Tibial nerve (tissue), 4 donors: ENCODE data around the gene CAMSAP1.

ENCODE experiments used
- CTCF ChIP-seq, 5 experiments: fragments of 200-600 bp in 3 of 5; fragments of 450-650 bp in 2 of 5; sonication (generic) in 3 of 5; IDR thresholded peaks; one replicate each; pipeline ENCODE4 v1.5.1; 2016 to 2019; ENCODE audit warnings: antibody characterized with exemption in 5 of 5, mild to moderate bottlenecking in 3 of 5, moderate library complexity in 2 of 5
- EP300 ChIP-seq, 2 donors: sonication (generic); formaldehyde crosslinking; IDR thresholded peaks; one replicate each; pipeline ENCODE4 v1.6.1; 2017; ENCODE audit warnings: antibody characterized with exemption in 2 of 2, mild to moderate bottlenecking in 1 of 2
- POLR2A ChIP-seq, 2 donors: fragments of 450-650 bp; IDR thresholded peaks; one replicate each; pipeline ENCODE4 v1.6.1; 2017; ENCODE audit warnings: antibody characterized with exemption in 2 of 2, mild to moderate bottlenecking in 2 of 2, moderate library complexity in 2 of 2

GRCh38 chr9:135780626-135781025 is 126.7 kb downstream of the CAMSAP1 start:
- no peak for TF ChIP-seq POLR2A (IDR thresholded peaks at IDR 0.05)
- no peak for TF ChIP-seq CTCF (IDR thresholded peaks at IDR 0.05)
- no peak for TF ChIP-seq EP300 (IDR thresholded peaks at IDR 0.05)
